GM18870 (cell line): ENCODE results near the gene SYNE2.
"Not testable (repeated sequence)": the region's sequence is repeated elsewhere in the genome, so short reads cannot be mapped to it uniquely, and the experiment has no call there.

ENCODE experiments used
- ATAC-seq: cut with Tn5 transposase; IDR thresholded peaks from one replicate; pipeline ENCODE4 v1.9.1; 2021; ENCODE audit warnings: moderate library complexity; ENCODE audit not compliant: unreplicated experiment

The SYNE2 gene

DNA sequence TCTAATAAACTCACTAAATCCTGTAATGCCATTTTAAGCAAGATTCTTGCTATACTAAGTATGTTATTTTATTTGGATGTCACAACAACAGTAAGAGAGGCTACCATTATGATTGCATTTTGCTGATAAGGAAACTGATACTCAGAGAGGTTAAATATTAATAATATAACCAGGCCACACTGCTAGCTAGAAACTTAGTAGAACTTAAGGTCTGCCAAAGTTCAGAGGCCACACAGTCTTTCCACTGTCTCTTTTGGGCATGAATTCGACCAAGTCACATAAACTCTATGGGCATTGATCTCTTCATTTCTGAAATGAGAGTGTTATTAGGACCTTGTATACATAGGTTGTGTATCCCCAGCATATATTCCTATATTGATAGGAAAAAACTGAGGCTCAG lies 147.9 kb downstream of the SYNE2 start:
- no peak for ATAC-seq

DNA sequence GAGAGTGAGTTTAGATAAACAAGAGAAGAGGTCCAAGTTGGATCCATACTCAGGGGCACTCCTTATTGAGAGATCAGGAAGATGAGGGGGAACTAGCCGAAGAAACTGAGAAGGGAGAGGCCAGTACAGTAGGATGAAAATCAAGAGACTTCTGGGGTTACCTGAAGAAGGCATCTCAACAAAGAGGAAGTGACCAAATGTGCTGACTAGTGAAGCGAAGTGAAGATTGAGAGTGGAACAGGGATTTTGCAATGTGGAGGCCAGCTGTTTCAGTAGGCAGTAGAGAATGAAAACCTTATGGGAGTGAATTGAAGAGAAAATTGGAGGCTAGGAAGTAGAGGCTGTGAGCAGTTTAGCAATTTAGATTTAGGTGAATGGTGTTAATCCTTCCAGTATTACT lies 153.0 kb downstream of the SYNE2 start:
- no peak for ATAC-seq

DNA sequence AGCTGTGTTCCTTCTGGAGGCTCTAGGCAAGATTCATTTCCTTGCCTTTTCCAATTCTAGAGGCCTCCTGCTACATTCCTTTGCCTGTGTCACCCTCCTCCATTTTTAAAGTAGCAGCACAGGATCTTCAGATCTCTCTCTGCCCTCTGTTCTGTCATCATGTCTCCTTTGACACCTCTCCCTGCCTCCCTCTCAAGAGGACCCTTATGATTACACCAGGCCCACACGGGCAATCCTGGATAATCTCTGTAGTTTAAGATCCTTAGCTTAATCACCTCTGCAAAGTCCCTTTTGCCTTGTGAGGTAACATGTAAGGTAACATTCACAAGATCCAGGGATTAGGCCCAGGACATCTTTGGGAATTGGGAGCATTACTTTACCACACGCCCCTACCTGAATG lies 155.2 kb downstream of the SYNE2 start:
- no peak for ATAC-seq

DNA sequence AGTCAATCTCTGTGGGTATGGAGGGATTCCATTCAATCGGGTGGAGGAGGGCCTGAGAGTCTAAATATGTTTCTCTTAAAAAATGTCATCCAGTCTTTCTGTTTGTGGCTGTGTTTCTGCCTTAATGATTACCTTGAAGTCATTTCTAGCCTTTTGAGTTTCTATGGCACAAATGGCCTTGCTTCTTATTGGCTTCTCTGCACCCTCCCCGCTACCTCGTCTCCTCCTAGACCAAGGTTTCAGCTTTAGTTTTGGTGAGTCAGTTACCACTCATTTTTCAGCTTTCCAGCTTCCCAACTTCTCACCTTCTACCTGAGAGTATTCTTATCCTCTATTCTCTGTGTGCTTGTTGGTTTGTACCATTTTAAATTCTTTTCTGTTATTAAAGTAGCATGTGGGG lies 159.2 kb downstream of the SYNE2 start:
- ATAC-seq = no peak

GRCh38 chr14:64012720-64013119 lies 159.9 kb downstream of the SYNE2 start:
- ATAC-seq = no peak

GRCh38 chr14:64025479-64025878 lies 172.7 kb downstream of the SYNE2 start:
- ATAC-seq = no peak

DNA sequence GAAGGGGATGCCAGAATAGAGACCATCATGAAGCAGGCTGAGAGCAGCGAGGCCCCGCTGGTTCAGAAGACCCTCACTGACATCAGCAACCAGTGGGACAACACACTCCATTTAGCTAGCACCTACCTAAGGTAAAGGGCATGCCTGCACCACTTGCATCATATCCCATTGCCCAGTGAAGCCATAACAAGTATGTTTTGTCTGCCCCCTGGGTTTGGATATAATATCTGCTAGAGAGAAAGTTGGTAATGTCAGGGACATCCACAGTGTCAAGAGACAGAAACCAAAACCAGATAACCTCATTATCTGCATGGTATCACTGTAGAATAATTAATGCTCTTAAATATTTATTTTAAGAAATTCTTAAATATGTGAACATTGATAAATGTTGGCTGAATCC lies 173.8 kb downstream of the SYNE2 start:
- ATAC-seq = no peak

- no peak for ATAC-seq
Measured at GRCh38 chr14:64035143-64035542, 182.3 kb downstream of the SYNE2 start.

GRCh38 chr14:64037869-64038745 lies 185.3 kb downstream of the SYNE2 start:
- not testable (repeated sequence) for ATAC-seq

DNA sequence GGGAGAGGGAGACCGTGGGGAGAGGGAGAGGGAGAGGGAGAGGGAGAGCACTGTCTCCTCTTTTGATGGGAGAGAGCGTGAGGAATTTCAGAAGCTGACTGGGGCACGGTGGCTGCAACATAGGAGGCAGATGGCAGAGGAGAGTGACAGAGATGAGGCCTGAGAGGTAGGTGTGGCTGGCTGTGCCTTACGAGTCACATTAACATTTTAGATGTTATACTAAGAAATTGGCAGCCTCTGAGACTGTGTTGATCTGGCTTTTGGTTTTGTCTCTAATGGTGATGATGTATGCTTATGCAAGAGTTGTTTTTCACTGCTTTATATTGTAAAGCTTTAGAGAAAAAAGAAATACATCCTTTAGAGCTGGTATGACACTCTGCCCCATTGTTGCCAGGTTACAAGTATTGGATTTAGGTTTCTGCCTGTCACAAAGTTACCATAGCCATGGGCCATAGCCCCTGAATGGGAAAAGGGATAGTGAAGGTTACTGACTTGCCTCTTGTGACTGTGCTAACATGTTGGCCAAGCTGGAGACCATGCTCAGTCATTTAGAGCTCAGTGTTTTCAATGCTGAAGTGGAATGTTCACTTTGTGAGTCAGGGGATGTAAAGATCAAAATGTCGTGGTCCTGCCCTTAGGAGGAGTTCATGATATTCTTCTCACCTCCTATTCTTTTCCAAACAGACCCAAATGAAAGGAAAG lies 186.2 kb downstream of the SYNE2 start:
- ATAC-seq = no peak

DNA sequence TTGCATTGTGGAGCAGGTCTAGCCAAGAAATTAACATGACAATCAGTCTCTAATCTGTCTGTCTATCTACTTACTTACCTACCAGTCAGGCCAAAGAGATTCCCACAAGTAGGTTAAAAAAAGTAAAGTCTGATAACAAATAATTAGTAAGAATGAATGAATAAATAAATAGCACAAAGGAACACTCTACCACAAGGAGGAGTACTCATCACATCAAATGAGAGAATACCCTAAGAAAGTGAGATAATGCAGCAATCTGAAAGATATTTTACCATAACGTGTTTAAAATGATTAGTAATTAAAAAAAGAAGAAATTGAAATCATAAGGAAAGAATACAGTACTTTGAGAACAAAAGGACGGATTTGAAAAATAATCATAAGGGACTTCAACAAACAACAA lies 187.2 kb downstream of the SYNE2 start:
- no peak for ATAC-seq

DNA sequence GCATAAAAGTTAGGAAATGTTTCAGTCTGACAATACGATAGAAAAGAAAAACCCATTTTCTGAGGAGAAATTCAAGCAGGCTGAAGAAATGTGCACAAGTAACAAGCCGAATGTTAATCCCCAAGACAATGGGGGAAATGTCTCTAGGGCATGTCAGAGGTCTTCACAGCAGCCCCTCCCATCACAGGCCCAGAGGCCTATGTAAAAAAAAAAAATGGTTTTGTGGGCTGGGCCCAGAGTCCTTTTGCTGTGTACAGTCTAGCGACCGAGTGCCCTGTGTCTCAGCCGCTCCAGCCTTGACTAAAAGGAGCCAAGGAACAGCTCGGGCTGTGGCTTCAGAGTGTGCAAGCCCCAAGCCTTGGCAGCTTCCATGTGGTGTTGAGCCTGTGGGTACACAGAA lies 190.5 kb downstream of the SYNE2 start:
- ATAC-seq = not testable (repeated sequence)

GRCh38 chr14:64045091-64045490 lies 192.3 kb downstream of the SYNE2 start:
- ATAC-seq = no peak

DNA sequence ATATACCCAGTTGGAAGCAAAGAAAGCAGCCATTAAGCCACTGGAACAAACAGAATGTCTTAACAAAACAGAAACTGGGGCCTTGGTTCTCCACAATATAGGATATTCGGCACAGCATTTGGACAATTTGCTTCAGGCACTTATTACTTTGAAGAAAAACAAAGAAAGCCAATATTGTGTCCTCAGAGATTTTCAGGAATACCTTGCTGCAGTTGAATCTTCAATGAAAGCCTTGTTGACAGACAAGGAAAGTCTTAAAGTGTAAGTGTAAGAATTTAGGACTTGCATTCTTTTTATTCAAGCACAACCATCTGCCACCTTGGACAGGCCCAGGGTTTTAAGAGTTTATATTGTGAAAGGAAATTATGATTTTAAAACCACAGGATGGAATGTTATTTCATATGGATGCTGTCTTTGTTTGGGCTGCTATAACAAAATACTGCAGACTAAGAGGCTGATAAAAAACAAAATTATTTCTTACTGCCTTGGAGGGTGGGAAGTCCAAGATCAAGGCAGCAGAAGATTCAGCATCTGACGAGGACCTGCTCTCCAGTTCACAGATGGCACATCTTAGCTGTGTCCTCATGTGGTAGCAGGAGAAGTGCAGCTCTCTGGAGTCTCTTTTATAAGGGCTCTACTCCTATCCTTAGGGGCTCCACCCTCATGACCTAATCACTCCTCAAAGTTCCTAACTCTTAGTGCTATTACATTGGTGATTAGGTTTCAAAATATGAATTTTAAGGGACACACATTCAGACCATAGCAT lies 197.0 kb downstream of the SYNE2 start:
- ATAC-seq = no peak

- no peak for ATAC-seq
Measured at GRCh38 chr14:64053694-64054669, 201.2 kb downstream of the SYNE2 start.

DNA sequence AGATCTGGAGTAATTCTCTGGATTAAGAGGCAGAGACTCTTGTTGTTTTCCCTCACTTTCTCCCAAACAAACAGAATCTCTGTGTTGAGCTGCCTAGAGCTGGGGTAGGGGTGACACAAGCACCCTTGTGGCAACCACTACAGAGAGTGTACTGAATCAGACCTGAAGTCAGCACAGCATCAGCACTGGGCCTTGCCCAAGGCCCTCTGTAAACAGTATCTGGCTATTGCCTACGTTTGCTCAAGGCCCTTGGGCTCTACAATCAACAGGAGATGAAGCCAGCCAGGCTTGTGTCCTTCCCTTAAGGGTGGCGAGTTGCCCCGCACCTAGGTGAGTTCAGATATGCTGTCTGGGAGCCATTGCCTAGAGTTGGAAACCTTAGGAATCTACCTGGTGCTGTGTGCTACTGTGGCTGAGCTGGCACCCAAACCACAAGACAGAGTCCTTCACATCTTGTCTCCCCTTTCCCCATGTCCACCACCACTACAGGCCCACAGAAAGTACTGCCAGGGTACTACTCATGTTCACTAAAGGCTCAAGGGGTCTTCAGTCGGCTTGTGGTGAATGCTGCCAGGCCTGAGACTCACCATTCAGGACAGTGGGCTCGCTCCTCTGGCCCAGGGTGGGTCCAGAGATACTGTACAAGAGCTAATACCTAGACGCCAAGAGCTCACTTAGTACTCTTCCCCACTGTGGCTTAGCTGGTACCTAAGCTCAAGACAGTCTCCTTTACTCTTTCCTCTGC lies 206.8 kb downstream of the SYNE2 start:
- no peak for ATAC-seq

- no peak for ATAC-seq
Measured at GRCh38 chr14:64060199-64060545, 207.4 kb downstream of the SYNE2 start.

GRCh38 chr14:64060648-64061096 lies 207.9 kb downstream of the SYNE2 start:
- no peak for ATAC-seq

GRCh38 chr14:64061115-64061514 lies 208.3 kb downstream of the SYNE2 start:
- no peak for ATAC-seq

DNA sequence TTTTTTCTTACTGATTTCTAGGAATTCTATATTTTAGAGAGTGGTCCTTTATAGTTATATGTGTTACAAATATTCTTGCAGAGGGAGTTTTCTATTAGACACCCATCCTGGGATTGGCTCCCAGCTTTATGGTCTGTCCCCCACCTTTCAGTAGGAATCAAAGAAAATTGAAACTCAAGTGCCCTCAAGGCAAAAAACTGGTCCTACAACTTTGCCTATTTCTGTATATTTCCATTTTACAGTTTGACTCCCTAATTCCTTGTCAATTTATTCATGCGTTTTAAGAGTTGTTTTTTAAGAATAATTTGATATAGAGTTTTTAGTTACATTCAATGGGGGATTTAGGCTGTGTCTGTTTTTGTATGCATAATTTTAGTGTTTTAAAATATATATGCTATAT lies 208.9 kb downstream of the SYNE2 start:
- no peak for ATAC-seq
